Measurements from ENCODE around the gene BCORL1.

DNA sequence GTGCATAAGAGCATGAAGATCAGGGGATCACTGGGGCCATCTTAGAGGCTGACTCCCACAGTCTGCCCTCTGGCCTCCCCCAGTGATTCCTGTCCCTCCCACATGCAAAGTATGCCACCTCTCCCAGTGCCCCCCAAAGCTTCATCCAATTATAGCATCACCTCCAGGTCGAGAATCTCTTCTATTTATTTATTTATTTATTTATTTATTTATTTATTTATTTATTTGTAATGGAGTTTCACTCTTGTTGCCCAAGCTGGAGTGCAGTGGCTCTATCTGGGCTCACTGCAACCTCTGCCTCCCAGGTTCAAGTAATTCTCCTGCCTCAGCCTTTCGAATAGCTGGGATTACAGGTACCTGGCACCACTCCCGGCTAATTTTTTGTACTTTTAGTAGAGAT is 50.1 kb downstream of the BCORL1 start:
- TF ChIP-seq CTCF (IDR thresholded peaks at IDR 0.05) (no peak), ZFX (IDR thresholded peaks at IDR 0.05; ENCODE audit: borderline replicate concordance) (no peak)

Data from 22Rv1 (cell line).